HFFc6 (cell line): ENCODE data around the gene CREB5. TPM values are rescaled to one million over a fixed set of nuclear protein-coding genes. Genes with fewer than 3 reads are reported as not detected.

ENCODE experiments used
- DNase-seq: peaks from one replicate; pipeline ENCODE4 v3.0.0-alpha.2; 2018
- H3K27ac Mint-ChIP-seq: 2 replicates; pipeline ENCODE4 v1.8.0; 2020; ENCODE audit warnings: mild to moderate bottlenecking, mixed read lengths
- H3K27me3 Mint-ChIP-seq: 2 replicates; pipeline ENCODE4 v1.8.0; 2021; ENCODE audit warnings: mild to moderate bottlenecking, moderate library complexity, mixed read lengths; ENCODE audit not compliant: insufficient read depth
- H3K36me3 Mint-ChIP-seq: 2 replicates; pipeline ENCODE4 v1.8.0; 2021; ENCODE audit warnings: low read depth, mixed read lengths
- H3K4me1 Mint-ChIP-seq: 2 replicates; pipeline ENCODE4 v1.8.0; 2020; ENCODE audit warnings: low read depth, mixed read lengths
- H3K4me3 Mint-ChIP-seq: 2 replicates; pipeline ENCODE4 v1.8.0; 2020; ENCODE audit warnings: mild to moderate bottlenecking, moderate library complexity, mixed read lengths
- H3K9me3 Mint-ChIP-seq: 2 replicates; pipeline ENCODE4 v1.8.0; 2020; ENCODE audit warnings: mild to moderate bottlenecking, mixed read lengths
- CTCF ChIP-seq: fragments of 200-600 bp; sonication (generic); IDR thresholded peaks from 2 replicates; pipeline ENCODE4 v1.5.0; 2021; ENCODE audit warnings: antibody characterized with exemption, mild to moderate bottlenecking
- total RNA-seq, 6 experiments: library from RNA; stranded (reverse); fragmentation: NEBNext Ultra II Directional; extraction: Animal tissue kit (Norgen Biotek cat#: 25700); gene quantifications; 2 replicates in 1 of 6; 3 replicates in 5 of 6; pipeline ENCODE4 v1.2.3, GENCODE V29; 2021

Gene CREB5
- total RNA-seq, 6 experiments from 2014 or later, result 0.60 to 0.90 (median 0.79) TPM

- TF ChIP-seq CTCF, result no peak
- Mint-ChIP-seq H3K27me3 (peaks cover 4% of the 10 kb centered on the region; the same call in 1 of the 2 replicates), H3K4me3 (no peak overlapping the region), H3K4me1 (no peaks in the 10 kb centered on the region), H3K36me3 (no peaks in the 10 kb centered on the region), H3K9me3 (no peaks in the 10 kb centered on the region; the same call in 1 of the 2 replicates), H3K27ac (no peak overlapping the region)
- DNase-seq, result no peak
These were observed 285.7 kb downstream of the CREB5 start for GRCh38 chr7:28697913-28698563.

- Mint-ChIP-seq H3K27me3 (peaks cover 4% of the 10 kb centered on the region; the same call in 1 of the 2 replicates), H3K4me3 (no peak overlapping the region), H3K27ac (no peak overlapping the region), H3K9me3 (no peaks in the 10 kb centered on the region; the same call in 1 of the 2 replicates), H3K4me1 (no peaks in the 10 kb centered on the region), H3K36me3 (no peaks in the 10 kb centered on the region)
- DNase-seq, result no peak
- no peak for TF ChIP-seq CTCF
These were observed 286.5 kb downstream of the CREB5 start for GRCh38 chr7:28698840-28699239.

- Mint-ChIP-seq H3K36me3 (no peaks in the 10 kb centered on the region), H3K4me3 (no peak overlapping the region), H3K9me3 (peaks cover 4% of the 10 kb centered on the region; the same call in 1 of the 2 replicates), H3K27me3 (no peaks in the 10 kb centered on the region), H3K27ac (no peak overlapping the region), H3K4me1 (no peaks in the 10 kb centered on the region)
- no peak for TF ChIP-seq CTCF
- DNase-seq, result no peak
These were observed 287.8 kb downstream of the CREB5 start for GRCh38 chr7:28700096-28700495.

GRCh38 chr7:28700790-28701203 is 288.5 kb downstream of the CREB5 start:
- no peak for DNase-seq
- Mint-ChIP-seq H3K9me3 (peaks cover 4% of the 10 kb centered on the region; the same call in 1 of the 2 replicates), H3K36me3 (no peaks in the 10 kb centered on the region), H3K4me3 (no peak overlapping the region), H3K4me1 (no peaks in the 10 kb centered on the region), H3K27ac (no peak overlapping the region), H3K27me3 (no peaks in the 10 kb centered on the region)
- no peak for TF ChIP-seq CTCF

GRCh38 chr7:28701731-28702130 is 289.4 kb downstream of the CREB5 start:
- Mint-ChIP-seq H3K4me1 (no peaks in the 10 kb centered on the region), H3K27me3 (no peaks in the 10 kb centered on the region), H3K4me3 (no peak overlapping the region), H3K9me3 (peaks cover 4% of the 10 kb centered on the region; the same call in 1 of the 2 replicates), H3K36me3 (no peaks in the 10 kb centered on the region), H3K27ac (no peak overlapping the region)
- no peak for DNase-seq
- TF ChIP-seq CTCF, result no peak
